ENCODE results near the gene ZNF710. TPM values are rescaled to one million over a fixed set of nuclear protein-coding genes. Genes with fewer than 3 reads are reported as not detected.

ZNF710 gene
- total RNA-seq, 1 experiment from 2014 or later, result 6.5 TPM

- no peak for DNase-seq (ENCODE audit: low read depth, low spot score)
- in situ Hi-C loops (cut with HindIII; ENCODE audit: low pct_unique_long_range_greater_than_20kb, low sequenced_read_pairs), result no loop called here
Observed at GRCh38 chr15:90029024-90029423, 27.9 kb downstream of the ZNF710 start.

GRCh38 chr15:90030376-90030775 lies 29.3 kb downstream of the ZNF710 start:
- in situ Hi-C loops (cut with HindIII; ENCODE audit: low pct_unique_long_range_greater_than_20kb, low sequenced_read_pairs), result no loop called here
- no peak for DNase-seq (ENCODE audit: low read depth, low spot score)

GRCh38 chr15:90031231-90031791 lies 30.2 kb downstream of the ZNF710 start:
- in situ Hi-C loops (cut with HindIII; ENCODE audit: low pct_unique_long_range_greater_than_20kb, low sequenced_read_pairs), result no loop called here
- peak; percentile 56 for DNase-seq (ENCODE audit: low read depth, low spot score)

- no peak for DNase-seq (ENCODE audit: low read depth, low spot score)
- in situ Hi-C loops (cut with HindIII; ENCODE audit: low pct_unique_long_range_greater_than_20kb, low sequenced_read_pairs), result no loop called here
Observed at GRCh38 chr15:90033006-90033405, 31.9 kb downstream of the ZNF710 start.

GRCh38 chr15:90033448-90033847 lies 32.3 kb downstream of the ZNF710 start:
- in situ Hi-C loops (cut with HindIII; ENCODE audit: low pct_unique_long_range_greater_than_20kb, low sequenced_read_pairs), result no loop called here
- DNase-seq (ENCODE audit: low read depth, low spot score), result no peak

- no peak for DNase-seq (ENCODE audit: low read depth, low spot score)
- in situ Hi-C loops (cut with HindIII; ENCODE audit: low pct_unique_long_range_greater_than_20kb, low sequenced_read_pairs), result no loop called here
Observed at GRCh38 chr15:90035095-90035839, 34.1 kb downstream of the ZNF710 start.

- in situ Hi-C loops (cut with HindIII; ENCODE audit: low pct_unique_long_range_greater_than_20kb, low sequenced_read_pairs), result no loop called here
- DNase-seq (ENCODE audit: low read depth, low spot score), result no peak
Observed at GRCh38 chr15:90035840-90036230, 34.7 kb downstream of the ZNF710 start.

- DNase-seq (ENCODE audit: low read depth, low spot score), result no peak
- in situ Hi-C loops (cut with HindIII; ENCODE audit: low pct_unique_long_range_greater_than_20kb, low sequenced_read_pairs), result no loop called here
Observed at GRCh38 chr15:90036343-90036742, 35.2 kb downstream of the ZNF710 start.

GRCh38 chr15:90036806-90037510 lies 35.8 kb downstream of the ZNF710 start:
- DNase-seq (ENCODE audit: low read depth, low spot score), result no peak
- in situ Hi-C loops (cut with HindIII; ENCODE audit: low pct_unique_long_range_greater_than_20kb, low sequenced_read_pairs), result no loop called here

GRCh38 chr15:90037511-90037860 lies 36.4 kb downstream of the ZNF710 start:
- in situ Hi-C loops (cut with HindIII; ENCODE audit: low pct_unique_long_range_greater_than_20kb, low sequenced_read_pairs), result no loop called here

GRCh38 chr15:90037961-90038631 lies 37.0 kb downstream of the ZNF710 start:
- in situ Hi-C loops (cut with HindIII; ENCODE audit: low pct_unique_long_range_greater_than_20kb, low sequenced_read_pairs), result no loop called here
- DNase-seq (ENCODE audit: low read depth, low spot score), result no peak

More at GRCh38 chr15:90037511-90037860, 36.4 kb downstream of the ZNF710 start:
- no peak for DNase-seq (ENCODE audit: low read depth, low spot score)

GRCh38 chr15:90038632-90039095 lies 37.5 kb downstream of the ZNF710 start:
- in situ Hi-C loops (cut with HindIII; ENCODE audit: low pct_unique_long_range_greater_than_20kb, low sequenced_read_pairs), result no loop called here
- DNase-seq (ENCODE audit: low read depth, low spot score), result no peak

- no peak for DNase-seq (ENCODE audit: low read depth, low spot score)
- in situ Hi-C loops (cut with HindIII; ENCODE audit: low pct_unique_long_range_greater_than_20kb, low sequenced_read_pairs), result no loop called here
Observed at GRCh38 chr15:90039996-90040395, 38.9 kb downstream of the ZNF710 start.

- in situ Hi-C loops (cut with HindIII; ENCODE audit: low pct_unique_long_range_greater_than_20kb, low sequenced_read_pairs), result no loop called here
- no peak for DNase-seq (ENCODE audit: low read depth, low spot score)
Observed at GRCh38 chr15:90040618-90041017, 39.5 kb downstream of the ZNF710 start.

- in situ Hi-C loops (cut with HindIII; ENCODE audit: low pct_unique_long_range_greater_than_20kb, low sequenced_read_pairs), result no loop called here
- no peak for DNase-seq (ENCODE audit: low read depth, low spot score)
Observed at GRCh38 chr15:90042356-90042755, 41.2 kb downstream of the ZNF710 start.

GRCh38 chr15:90042766-90043529 lies 41.8 kb downstream of the ZNF710 start:
- no peak for DNase-seq (ENCODE audit: low read depth, low spot score)
- in situ Hi-C loops (cut with HindIII; ENCODE audit: low pct_unique_long_range_greater_than_20kb, low sequenced_read_pairs), result no loop called here

- no peak for DNase-seq (ENCODE audit: low read depth, low spot score)
- in situ Hi-C loops (cut with HindIII; ENCODE audit: low pct_unique_long_range_greater_than_20kb, low sequenced_read_pairs), result no loop called here
Observed at GRCh38 chr15:90043530-90044010, 42.4 kb downstream of the ZNF710 start.

Data from SK-MEL-5 (cell line).